Right ventricle myocardium superior (tissue), 1 donor: Measurements from ENCODE around the gene SH3BP5. TPM values are rescaled to one million over a fixed set of nuclear protein-coding genes. Genes with fewer than 3 reads are reported as not detected.
A peak's percentile ranks its signal among the peaks of the same experiment; 100 is the strongest.

Source experiments
- ATAC-seq: fragments of 200-7000 bp; cut with Tn5 transposase; one replicate; pipeline ENCODE4 v1.9.1; 2020; ENCODE audit warnings: mild to moderate bottlenecking; ENCODE audit not compliant: poor library complexity
- DNase-seq: peaks from one replicate; pipeline ENCODE4 v3.0.0-alpha.2; 2020
- intact Hi-C: fragments of 100-400 bp; cut with DNase I; formaldehyde crosslinking; loops from one replicate; pipeline ENCODE4 v1.11.2; 2022
- total RNA-seq: library from RNA; stranded (reverse); fragmentation: NEBNext Ultra II Directional; extraction: Animal tissue kit (Norgen Biotek cat#: 25700); gene quantifications from one replicate; pipeline ENCODE4 v1.2.1, GENCODE V29; 2021
- donor health status: DM: no; HTN: yes; CAD: no; lungs with severe emphysema.

The SH3BP5 gene
- total RNA-seq, 1 donor from 2014 or later: 10.4 TPM

- ATAC-seq: no peak
- DNase-seq: no peak
- intact Hi-C loops: no loop called here
Observed at GRCh38 chr3:15309662-15310335, 22.6 kb downstream of the SH3BP5 start.

DNA sequence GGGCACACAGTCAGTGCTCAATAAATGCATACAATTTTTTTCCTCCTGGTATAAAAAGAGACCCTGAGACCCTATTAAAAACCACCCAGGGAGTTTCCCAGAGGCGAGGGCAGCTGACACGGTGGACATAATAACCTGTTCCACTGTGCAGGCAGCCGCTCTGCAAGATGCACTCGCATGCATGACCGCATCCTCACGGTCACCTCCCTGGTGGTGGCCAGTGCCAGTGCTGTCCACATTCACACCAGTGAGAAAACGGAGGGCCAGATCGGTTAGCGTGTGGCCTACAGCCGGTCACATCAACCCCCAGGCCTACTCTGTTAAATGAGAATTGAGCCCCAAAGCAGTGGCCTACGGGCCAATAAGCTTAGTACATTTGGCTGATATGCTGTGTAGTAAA, 24.8 kb downstream of the SH3BP5 start:
- DNase-seq: no peak
- no peak for ATAC-seq
- intact Hi-C loops: no loop called here

- intact Hi-C loops: no loop called here
- DNase-seq: no peak
- no peak for ATAC-seq
Observed at GRCh38 chr3:15306979-15307359, 25.4 kb downstream of the SH3BP5 start.

DNA sequence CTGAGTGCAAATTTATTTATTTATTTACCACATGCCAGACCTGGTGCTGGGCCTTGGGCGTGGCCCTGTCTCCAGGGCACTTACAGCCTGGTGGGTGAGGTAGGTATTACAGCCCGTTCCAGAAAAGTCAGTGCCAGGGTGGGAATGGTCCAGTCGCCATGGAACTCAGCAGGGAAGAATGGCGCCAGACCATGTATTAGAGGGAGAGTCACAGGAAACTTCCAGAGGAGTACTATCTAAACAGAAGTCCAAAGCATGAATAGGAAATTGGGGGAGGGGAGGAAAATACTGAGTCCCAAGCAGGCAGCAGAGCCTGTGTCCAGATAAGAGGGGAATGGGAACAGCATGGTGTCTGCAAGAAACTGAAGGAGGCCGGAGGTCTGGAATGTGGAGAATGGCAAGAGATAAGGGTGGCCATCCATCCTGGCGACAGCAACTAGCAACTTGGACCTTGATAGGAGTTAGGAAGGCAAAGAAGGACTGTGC, 27.0 kb downstream of the SH3BP5 start:
- intact Hi-C loops: no loop called here
- ATAC-seq (no peak), DNase-seq (no peak)

DNA sequence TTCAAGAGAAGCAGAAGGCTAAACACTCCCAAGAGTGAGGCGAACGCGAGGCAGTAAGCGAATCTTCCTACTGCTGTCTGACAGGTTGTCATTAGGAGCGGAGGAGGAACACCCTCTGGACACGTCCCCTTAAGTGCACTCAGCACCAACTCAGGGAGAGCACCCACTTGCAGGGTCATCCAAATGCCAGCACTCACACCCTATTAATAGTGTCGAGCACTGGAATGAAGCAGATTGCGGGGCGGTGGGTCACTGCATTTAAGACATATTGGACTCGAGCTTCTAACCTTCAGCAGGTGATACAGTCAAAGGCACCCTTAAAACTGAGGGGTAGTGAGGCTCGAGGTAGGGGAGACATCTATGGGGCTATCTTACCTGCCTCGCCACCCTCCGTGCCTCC, 28.7 kb downstream of the SH3BP5 start:
- intact Hi-C loops: no loop called here
- no peak for DNase-seq
- ATAC-seq: peak; percentile 73

- no peak for ATAC-seq
Observed at GRCh38 chr3:15303216-15303615, 29.2 kb downstream of the SH3BP5 start.

DNA sequence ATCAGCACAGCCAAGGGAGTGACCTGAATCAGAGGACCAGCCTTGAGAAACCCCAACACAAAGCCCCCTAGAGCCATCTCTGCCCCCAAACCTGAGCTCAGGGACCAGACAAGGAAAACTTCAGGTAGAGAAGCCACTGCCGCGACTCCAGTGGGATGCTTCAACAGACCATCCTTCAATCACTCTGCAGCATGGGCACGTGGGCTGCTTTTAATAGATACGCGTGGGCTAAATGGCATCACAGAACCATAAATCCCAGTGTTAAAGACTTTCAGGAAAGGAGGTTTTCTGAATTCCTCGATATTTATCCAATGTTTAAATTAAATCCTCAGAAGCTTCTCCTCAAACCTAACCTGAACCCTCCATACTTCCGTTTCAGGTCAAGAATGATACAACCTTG, 30.6 kb downstream of the SH3BP5 start:
- intact Hi-C loops: no loop called here
- no peak for DNase-seq
- no peak for ATAC-seq

More at GRCh38 chr3:15303216-15303615, 29.2 kb downstream of the SH3BP5 start:
- DNase-seq: no peak
- intact Hi-C loops: no loop called here

DNA sequence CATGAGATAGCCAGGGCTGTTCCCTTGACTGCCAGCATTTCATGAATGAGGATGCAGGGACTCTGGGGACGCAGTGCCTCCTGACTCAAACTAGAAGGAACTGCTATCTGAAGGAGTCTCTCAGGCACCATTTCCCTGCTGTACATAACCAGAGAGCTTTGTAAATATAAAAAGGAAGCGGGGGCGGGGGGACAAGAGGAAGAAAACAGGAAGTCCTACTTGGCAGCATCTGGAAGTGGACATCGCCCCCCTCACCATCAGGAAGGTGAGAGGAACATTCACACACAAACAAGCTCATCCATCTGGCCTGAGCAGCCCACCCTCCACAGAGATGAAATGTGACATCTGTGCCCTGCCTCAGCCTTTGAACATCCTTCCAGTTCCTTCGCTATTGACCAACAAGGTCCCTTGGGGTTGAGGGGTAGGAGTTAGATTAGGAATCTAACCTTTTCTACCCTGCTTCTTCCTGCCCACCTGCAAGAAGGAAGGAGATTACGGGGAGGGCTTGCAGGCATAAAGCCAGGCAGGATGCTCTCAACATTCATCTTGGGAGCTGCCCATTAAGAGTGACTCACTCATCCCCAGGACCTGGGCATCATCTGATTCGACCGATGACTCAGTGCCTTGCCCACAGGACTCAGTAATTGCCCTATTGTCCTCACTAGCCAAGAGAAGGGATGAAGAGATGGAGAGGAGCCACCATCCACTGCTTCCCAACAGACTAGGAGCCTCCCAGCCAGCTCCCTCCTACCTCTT, 31.9 kb downstream of the SH3BP5 start:
- ATAC-seq: peak; percentile 23

GRCh38 chr3:15299036-15299435, 33.4 kb downstream of the SH3BP5 start:
- no peak for DNase-seq
- intact Hi-C loops: no loop called here
- ATAC-seq: no peak

More for the DNA sequence above, 31.9 kb downstream of the SH3BP5 start:
- peak; percentile 45 for DNase-seq
- intact Hi-C loops: no loop called here

- intact Hi-C loops: no loop called here
- DNase-seq (no peak), ATAC-seq (no peak)
Observed at GRCh38 chr3:15298504-15298903, 33.9 kb downstream of the SH3BP5 start.

DNA sequence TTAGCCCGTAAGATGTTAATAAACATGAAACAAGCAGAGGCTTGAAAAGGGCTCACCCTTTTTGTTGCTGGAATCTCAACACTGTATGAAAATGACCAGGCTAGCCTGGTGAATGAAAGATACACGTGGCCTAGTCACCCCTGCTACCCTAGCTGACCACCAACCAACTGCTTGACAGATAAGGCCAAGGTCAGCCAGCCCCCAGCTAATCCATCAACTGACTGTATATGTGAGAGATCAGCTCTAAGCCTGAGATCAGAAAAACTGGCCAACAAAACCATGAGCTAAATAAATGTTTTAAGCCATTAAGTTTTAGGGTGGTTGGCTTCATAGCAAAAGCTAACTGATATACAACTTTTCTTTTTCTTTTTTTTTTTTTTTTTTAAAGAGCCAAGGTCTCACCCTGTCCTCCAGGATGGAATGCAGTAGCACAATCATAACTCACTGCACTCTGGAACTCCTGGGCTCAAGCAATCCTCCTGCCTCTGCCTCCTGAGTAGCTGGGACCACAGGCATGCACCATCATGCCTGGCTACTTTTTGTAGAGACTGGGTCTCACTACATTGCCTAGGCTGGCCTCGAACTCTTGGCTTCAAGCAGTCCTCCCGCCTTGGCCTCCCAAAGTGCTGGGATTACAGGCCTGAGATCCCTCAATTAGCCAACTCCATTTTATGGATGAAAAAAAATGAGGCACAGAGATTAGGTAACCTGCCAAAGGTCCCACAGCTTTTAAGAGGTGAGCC, 34.6 kb downstream of the SH3BP5 start:
- DNase-seq: no peak
- ATAC-seq: no peak
- intact Hi-C loops: no loop called here

DNA sequence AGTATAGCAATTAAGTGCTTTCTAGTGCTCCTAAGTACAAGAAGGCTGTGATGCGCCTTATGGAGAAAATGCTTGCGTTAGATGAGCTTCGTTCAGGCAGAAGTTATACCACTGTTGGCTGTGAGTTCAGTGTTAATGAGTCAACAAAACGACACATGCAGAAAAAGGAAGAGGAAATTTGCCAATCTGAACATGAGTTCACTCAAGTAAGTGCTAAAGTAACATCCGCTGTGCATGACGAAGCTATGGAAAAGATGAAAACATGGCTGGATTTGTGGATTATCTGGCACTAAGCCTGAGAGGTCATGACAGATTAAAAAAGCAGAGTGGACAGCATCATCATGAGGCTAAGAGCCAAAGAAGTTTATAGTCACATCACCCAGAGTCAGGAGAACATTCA, 36.9 kb downstream of the SH3BP5 start:
- intact Hi-C loops: no loop called here
- ATAC-seq: peak; percentile 59
- no peak for DNase-seq

GRCh38 chr3:15294929-15295328, 37.5 kb downstream of the SH3BP5 start:
- ATAC-seq (peak; percentile 43), DNase-seq (no peak)
- intact Hi-C loops: no loop called here

- intact Hi-C loops: no loop called here
- DNase-seq (peak; percentile 65), ATAC-seq (peak; percentile 42)
Observed at GRCh38 chr3:15292765-15293522, 39.4 kb downstream of the SH3BP5 start.

DNA sequence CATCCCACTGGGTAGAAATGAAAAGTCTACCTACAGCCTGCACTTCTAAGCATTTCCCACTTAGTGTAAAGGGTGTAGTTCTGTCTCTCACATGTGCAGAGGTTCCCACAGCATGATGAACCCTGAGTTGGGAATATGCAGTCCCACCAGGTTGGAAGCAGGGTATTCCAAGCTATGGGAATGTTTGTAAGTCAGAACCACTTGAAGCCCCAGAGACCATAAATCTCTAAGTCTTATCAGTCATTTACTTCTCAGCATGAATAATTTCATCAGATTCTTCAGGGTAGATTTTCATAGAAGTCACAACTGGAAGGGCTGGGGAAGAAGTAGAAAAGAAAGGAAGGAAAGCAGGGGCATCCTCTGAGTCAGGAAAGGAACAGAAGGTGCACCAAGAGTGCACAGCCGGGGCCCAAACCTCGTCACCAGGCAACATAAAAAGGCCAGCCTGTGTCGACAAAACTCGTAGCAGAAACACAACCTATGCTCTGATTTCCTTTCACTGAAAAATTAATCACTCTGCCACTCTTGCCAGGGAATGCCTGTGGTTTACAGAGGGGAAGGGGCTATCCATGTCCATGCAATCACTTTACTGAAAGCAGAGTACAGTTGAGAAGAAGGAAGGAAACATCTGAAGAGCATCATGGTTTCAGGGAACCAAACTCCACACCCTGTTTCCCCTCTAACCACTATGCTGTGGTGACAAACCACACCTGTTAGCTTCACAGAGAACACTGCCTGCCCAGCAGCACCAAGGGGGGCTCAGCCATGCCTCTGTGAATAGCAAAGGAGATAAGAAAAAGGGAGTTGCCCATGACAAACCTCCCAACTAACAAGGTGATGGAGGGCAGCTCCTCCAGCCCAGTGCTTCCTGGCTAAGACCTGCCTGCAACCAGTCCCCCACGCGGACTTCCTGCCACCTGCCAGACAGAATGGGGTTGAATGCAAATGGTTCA, 40.5 kb downstream of the SH3BP5 start:
- DNase-seq (peak; percentile 50), ATAC-seq (peak; percentile 1)
- intact Hi-C loops: no loop called here

GRCh38 chr3:15290736-15291135, 41.6 kb downstream of the SH3BP5 start:
- intact Hi-C loops: no loop called here
- DNase-seq: no peak
- ATAC-seq: no peak

- intact Hi-C loops: no loop called here
- DNase-seq (no peak), ATAC-seq (no peak)
Observed at GRCh38 chr3:15289661-15290060, 42.7 kb downstream of the SH3BP5 start.
